IPS-20b (cell line): ENCODE results near the gene PLXNA4.

ENCODE experiments used
- H3K27ac ChIP-seq: one replicate; pipeline ENCODE4 v1.5.1; 2013; ENCODE audit warnings: low read length
- H3K27me3 ChIP-seq: 2 replicates; pipeline ENCODE4 v1.6.1; 2013; ENCODE audit warnings: mild to moderate bottlenecking, low read length, inconsistent platforms; ENCODE audit not compliant: insufficient read depth
- H3K36me3 ChIP-seq: 2 replicates; pipeline ENCODE4 v1.6.1; 2013; ENCODE audit warnings: low read depth, mild to moderate bottlenecking, inconsistent platforms, low read length, moderate library complexity; ENCODE audit not compliant: insufficient read depth
- H3K4me1 ChIP-seq: 2 replicates; pipeline ENCODE4 v1.6.1; 2013; ENCODE audit warnings: mild to moderate bottlenecking, control low read depth, inconsistent platforms, low read length, moderate library complexity; ENCODE audit not compliant: insufficient read depth
- H3K4me3 ChIP-seq: 2 replicates; pipeline ENCODE4 v1.5.1; 2013; ENCODE audit warnings: mild to moderate bottlenecking, low read length, inconsistent platforms
- H3K9ac ChIP-seq: 2 replicates; pipeline ENCODE4 v1.6.1; 2013; ENCODE audit warnings: low read depth, mild to moderate bottlenecking, inconsistent platforms, low read length, moderate library complexity
- H3K9me3 ChIP-seq: 2 replicates; pipeline ENCODE4 v1.6.1; 2013; ENCODE audit warnings: mild to moderate bottlenecking, low read depth, low read length, inconsistent platforms; ENCODE audit not compliant: insufficient read depth

The PLXNA4 gene

DNA sequence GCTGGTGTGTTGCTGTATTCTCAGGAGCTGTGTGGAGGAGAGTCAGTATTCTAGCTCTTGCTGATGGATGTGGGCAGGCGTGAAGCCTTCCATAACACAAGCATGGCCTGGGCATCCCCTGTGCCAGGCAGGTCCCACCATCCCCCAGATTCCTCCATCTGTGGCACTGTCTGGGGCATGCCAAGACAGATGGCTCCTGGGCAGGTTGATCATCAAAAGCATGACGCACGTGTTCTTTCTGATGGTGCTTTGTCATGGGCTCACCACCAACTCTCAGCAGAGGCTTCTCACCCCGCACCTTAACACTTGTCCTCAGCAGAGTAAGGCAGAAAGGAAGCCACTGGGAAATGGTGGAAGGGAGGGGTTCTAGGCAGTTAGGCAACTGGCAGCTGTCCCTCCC lies 364.3 kb downstream of the PLXNA4 start:
- H3K27ac ChIP-seq, result no peak overlapping the region
- H3K27me3 ChIP-seq, result no peaks in the 10 kb centered on the region
- H3K4me1 ChIP-seq, result peaks cover under 1% of the 10 kb centered on the region; the same call in 1 of the 2 replicates
- H3K4me3 ChIP-seq, result no peak overlapping the region
- no peak overlapping the region for H3K9ac ChIP-seq
- no peaks in the 10 kb centered on the region for H3K36me3 ChIP-seq
- H3K9me3 ChIP-seq, result no peaks in the 10 kb centered on the region

DNA sequence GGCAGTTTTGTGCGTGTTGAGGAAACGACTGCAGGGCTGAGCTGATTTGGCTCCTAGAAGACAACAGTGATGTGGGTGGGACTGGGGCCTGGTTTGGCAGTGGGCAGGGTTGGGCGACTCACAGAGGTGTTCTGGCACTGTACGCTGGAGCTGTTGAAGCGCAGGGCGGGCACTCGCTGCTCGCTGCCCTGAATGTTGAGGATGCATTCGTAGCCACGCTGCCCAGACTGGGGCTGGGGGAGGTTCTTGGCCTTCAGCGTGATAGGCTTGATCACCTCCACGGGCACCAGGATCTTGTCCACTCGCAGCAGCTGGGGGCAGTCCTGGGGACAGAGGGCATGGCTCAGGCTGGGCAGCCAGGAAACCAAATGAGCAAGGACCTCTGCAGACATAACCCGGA lies 365.4 kb downstream of the PLXNA4 start:
- no peaks in the 10 kb centered on the region; the same call in 1 of the 2 replicates for H3K4me1 ChIP-seq
- H3K27ac ChIP-seq, result no peak overlapping the region
- no peaks in the 10 kb centered on the region for H3K36me3 ChIP-seq
- no peaks in the 10 kb centered on the region for H3K9me3 ChIP-seq
- H3K27me3 ChIP-seq, result no peaks in the 10 kb centered on the region
- no peak overlapping the region for H3K9ac ChIP-seq
- no peak overlapping the region for H3K4me3 ChIP-seq

DNA sequence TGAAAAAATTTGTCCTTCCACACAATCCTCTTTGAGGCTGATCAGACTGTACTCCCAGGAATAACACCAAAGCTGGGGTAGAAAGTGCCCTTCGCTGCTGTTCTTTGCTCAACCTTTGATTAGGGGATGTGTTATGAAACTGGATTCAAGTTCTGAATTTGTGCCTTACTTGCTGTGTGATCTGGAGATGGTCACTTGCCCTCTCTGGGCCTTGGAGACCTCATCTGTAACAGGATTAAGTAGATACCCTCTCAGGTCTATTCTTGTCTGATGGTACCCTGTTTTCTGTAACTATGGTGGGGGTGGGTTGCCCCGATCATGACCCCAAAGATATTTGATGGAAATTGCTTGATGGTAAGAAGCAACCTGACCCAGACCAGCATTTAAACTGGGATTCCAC lies 368.5 kb downstream of the PLXNA4 start:
- Histone ChIP-seq H3K27me3 (no peaks in the 10 kb centered on the region), H3K36me3 (no peaks in the 10 kb centered on the region), H3K27ac (no peak overlapping the region), H3K9me3 (no peaks in the 10 kb centered on the region), H3K4me1 (no peaks in the 10 kb centered on the region; the same call in 1 of the 2 replicates), H3K4me3 (no peak overlapping the region), H3K9ac (no peak overlapping the region)

DNA sequence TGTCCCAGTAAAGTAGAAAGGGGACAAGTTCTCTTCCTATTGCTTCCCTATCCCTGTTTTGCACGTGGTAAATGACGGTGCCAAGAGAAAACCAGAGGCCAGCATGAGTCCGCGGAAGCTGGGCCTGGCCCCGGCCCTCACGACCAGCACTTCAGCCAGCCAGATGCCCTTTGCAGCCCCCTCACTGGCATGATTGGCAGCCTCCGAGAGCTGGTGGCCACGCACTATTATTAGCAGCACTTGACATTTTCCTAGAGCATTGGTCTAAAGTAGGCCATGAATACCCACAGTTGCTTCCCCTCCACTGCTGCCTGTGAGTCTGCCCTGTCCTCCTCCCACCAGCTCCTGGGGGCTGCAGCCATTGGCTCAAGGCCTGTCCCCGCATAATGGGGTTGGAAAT lies 369.1 kb downstream of the PLXNA4 start:
- H3K27ac ChIP-seq, result no peak overlapping the region
- H3K9ac ChIP-seq, result no peak overlapping the region
- no peaks in the 10 kb centered on the region for H3K9me3 ChIP-seq
- no peaks in the 10 kb centered on the region for H3K36me3 ChIP-seq
- H3K27me3 ChIP-seq, result no peaks in the 10 kb centered on the region
- no peaks in the 10 kb centered on the region; the same call in 1 of the 2 replicates for H3K4me1 ChIP-seq
- H3K4me3 ChIP-seq, result no peak overlapping the region

DNA sequence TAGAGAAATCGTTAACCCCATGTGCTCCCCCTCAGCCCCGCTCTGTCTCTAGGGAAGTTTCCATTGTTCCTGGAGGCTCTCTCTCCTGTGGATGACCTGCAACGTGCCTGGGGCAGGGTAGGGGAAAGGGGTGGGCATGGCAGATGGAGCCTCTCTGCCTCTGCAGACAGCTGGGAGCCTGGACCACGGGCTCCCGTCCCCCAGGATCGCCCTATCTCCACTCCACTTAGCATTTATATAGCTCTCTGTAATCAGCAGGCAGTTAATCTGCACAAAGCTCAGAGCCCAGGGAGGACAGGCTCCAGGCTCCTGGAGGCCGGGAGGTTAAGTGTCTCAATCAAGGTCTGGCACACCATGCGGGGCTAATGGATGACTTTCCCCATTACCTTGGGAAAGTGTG lies 369.7 kb downstream of the PLXNA4 start:
- no peak overlapping the region for H3K9ac ChIP-seq
- no peaks in the 10 kb centered on the region for H3K9me3 ChIP-seq
- no peaks in the 10 kb centered on the region; the same call in 1 of the 2 replicates for H3K4me1 ChIP-seq
- no peak overlapping the region for H3K4me3 ChIP-seq
- H3K27me3 ChIP-seq, result no peaks in the 10 kb centered on the region
- H3K27ac ChIP-seq, result no peak overlapping the region
- no peaks in the 10 kb centered on the region for H3K36me3 ChIP-seq

DNA sequence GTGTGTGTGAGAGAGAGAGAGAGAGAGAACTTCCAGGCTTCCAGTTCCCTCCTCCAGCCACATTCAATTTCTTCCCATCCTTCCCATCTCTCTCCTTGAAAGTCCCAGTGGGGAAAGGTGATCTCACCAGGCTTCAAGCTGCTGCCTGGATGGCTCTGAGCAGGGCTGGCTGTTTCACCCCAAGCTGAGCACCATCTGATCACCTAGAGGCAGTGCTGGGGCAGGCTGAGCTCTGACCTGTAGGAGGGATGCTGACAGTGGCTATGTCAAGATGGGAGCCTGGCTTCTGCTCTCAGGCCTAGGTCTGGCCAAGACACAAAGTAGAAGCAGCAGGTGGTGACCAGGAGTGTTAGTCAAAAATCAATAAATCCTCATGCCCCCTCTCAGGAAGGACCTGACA lies 370.8 kb downstream of the PLXNA4 start:
- Histone ChIP-seq H3K9ac (no peak overlapping the region), H3K27ac (no peak overlapping the region), H3K36me3 (no peaks in the 10 kb centered on the region), H3K9me3 (no peaks in the 10 kb centered on the region), H3K4me3 (no peak overlapping the region), H3K4me1 (no peaks in the 10 kb centered on the region; the same call in 1 of the 2 replicates), H3K27me3 (no peaks in the 10 kb centered on the region)

DNA sequence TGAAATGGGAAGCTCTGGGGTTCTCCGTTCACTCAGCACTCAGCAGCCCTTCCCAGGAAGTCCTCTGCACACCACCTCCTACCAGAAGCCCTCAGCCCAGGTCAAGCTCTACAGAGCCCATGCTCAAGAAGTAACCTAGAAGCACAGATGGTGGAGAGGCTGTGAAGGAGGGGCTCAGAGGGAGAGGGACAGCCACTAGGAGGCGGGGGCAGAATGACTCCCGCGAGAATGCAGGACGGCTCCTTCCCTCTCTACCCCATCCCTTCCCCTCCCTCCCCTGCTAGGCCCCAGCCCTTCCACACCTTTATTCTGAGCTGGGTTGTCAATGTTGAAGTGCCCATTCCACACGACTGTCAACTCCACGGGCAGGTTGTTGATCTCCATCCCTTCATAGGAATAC lies 373.2 kb downstream of the PLXNA4 start:
- H3K36me3 ChIP-seq, result no peaks in the 10 kb centered on the region
- H3K27me3 ChIP-seq, result no peaks in the 10 kb centered on the region
- no peaks in the 10 kb centered on the region for H3K9me3 ChIP-seq
- H3K4me3 ChIP-seq, result no peak overlapping the region
- H3K27ac ChIP-seq, result no peak overlapping the region
- no peaks in the 10 kb centered on the region; the same call in 1 of the 2 replicates for H3K4me1 ChIP-seq
- no peak overlapping the region for H3K9ac ChIP-seq

DNA sequence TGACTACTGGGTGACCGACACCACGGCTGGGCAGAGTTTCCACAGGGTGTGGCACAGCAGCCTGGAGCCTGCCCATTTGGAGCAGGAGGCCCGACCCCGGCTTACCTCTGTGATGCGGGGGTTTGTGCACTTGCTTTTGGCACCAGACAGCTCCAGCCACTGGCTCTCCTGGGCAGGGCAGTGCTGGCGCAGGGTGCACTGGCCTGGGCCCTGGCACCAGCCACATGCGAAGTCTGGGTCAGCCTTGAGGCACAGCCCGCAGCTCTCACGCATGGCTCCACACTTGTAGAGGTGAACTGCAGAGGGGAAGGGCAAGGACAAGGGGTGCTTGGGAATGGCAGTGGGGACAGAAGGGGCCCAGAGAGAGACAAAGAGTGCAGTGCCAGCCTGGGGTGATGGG lies 373.7 kb downstream of the PLXNA4 start:
- Histone ChIP-seq H3K9me3 (no peaks in the 10 kb centered on the region), H3K27ac (no peak overlapping the region), H3K27me3 (no peaks in the 10 kb centered on the region), H3K4me3 (no peak overlapping the region), H3K4me1 (no peaks in the 10 kb centered on the region; the same call in 1 of the 2 replicates), H3K9ac (no peak overlapping the region), H3K36me3 (no peaks in the 10 kb centered on the region)

DNA sequence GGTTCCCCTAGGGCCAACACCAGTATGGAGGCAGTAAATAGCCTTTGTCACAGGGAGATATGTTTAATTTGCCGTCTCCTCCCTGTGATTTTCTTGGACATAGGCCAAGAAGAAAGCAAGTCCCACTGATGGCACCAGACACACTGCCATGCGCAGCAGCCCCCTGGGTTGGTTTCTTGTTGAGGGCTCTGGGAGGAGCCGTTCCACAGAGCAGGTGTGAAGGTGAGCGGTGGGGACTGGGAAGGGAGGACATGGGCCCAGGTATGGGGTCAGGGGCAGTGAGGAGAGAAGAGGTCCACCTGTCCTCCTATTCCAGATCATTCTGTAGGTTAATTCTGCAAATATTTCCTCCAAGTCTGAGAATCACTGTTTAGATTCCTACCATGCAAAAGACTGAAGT lies 376.1 kb downstream of the PLXNA4 start:
- H3K27me3 ChIP-seq, result no peaks in the 10 kb centered on the region
- H3K4me3 ChIP-seq, result no peak overlapping the region
- H3K9ac ChIP-seq, result no peak overlapping the region
- no peaks in the 10 kb centered on the region for H3K4me1 ChIP-seq
- H3K9me3 ChIP-seq, result no peaks in the 10 kb centered on the region
- H3K36me3 ChIP-seq, result no peaks in the 10 kb centered on the region
- H3K27ac ChIP-seq, result no peak overlapping the region

DNA sequence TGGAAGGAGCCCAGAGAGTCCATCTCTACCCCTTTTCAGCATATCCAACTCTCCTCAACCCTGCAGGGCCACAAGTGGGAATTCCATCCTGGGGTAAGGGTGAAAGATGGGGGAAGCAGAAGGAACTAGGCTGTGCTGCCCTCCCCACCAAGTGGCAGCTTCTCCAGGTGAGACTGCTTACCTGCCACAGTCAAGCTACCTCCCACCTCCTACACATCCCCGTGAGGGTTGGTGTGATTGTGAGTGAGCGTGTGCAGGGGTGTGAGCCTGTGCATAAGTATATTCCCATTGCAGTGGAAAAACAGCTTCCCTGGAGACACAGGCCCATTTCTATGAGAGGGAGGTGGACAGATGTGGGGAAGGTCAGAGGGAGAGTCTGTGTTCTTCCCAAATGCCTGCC lies 376.6 kb downstream of the PLXNA4 start:
- Histone ChIP-seq H3K4me3 (no peak overlapping the region), H3K27me3 (no peaks in the 10 kb centered on the region), H3K4me1 (no peaks in the 10 kb centered on the region), H3K9ac (no peak overlapping the region), H3K9me3 (no peaks in the 10 kb centered on the region), H3K36me3 (no peaks in the 10 kb centered on the region), H3K27ac (no peak overlapping the region)

DNA sequence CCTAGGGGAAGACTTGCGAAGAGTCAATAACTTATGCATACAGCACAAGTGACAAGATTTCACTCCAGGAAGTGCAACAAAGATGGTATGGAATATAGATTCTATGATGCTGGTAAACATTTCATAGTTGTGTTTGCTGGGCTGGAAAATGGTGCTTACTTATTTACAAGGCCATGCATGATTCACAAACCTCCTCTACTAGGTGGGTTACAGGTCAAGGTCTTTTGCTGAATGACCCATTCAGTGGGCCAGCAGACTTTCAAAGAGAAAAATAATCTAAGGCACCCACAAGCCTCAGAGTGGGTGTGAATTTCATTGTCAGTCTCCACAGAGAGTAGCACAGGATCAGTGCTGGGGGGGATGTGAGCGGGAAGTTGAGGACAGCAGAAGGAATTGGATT lies 378.5 kb downstream of the PLXNA4 start:
- Histone ChIP-seq H3K9me3 (no peaks in the 10 kb centered on the region), H3K9ac (no peak overlapping the region), H3K4me3 (no peak overlapping the region), H3K4me1 (no peaks in the 10 kb centered on the region), H3K27ac (no peak overlapping the region), H3K36me3 (no peaks in the 10 kb centered on the region), H3K27me3 (no peaks in the 10 kb centered on the region)

DNA sequence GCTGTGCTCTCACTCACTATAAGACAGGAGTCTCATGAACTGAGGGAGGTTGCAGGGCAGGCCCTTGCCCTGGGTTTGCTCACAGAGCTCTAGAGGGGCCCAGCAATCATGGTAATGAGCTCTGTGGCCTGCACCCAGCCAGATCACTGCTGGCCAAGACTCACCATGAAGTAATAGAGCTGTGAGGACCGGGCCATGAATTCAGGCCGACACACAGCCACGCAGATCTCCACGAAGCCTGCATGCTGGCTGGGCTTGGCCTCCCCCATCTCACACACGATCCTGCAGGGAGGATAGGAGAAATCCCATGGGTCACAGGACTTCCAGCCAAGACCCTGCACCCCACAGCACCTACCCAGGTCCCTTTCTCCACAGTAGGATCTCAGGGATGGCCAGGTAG lies 382.4 kb downstream of the PLXNA4 start:
- H3K9me3 ChIP-seq, result no peaks in the 10 kb centered on the region
- no peak overlapping the region for H3K27ac ChIP-seq
- H3K27me3 ChIP-seq, result peaks cover 12% of the 10 kb centered on the region; the same call in 1 of the 2 replicates
- H3K9ac ChIP-seq, result no peak overlapping the region
- H3K4me3 ChIP-seq, result no peak overlapping the region
- peaks cover 17% of the 10 kb centered on the region; the same call in 1 of the 2 replicates for H3K4me1 ChIP-seq
- no peaks in the 10 kb centered on the region for H3K36me3 ChIP-seq

DNA sequence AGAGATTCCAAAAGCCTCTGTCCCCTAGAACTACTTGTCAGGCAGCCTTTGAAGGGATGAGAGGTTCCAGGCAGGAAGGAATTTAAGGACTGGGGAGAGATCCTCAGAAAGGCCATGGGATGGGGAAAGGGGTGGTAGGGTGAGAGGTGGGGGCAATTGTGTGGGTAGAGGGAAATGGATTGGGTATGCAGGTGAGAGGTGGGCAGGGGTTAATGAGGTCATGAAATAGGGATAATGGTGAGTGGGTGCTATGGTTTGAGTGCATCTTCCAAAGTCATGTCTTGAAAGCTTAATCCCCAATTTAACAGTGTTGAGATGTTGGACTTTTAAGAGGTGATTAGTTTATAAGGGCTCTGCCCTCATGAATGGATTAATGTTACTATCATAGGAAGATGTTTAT lies 383.5 kb downstream of the PLXNA4 start:
- peaks cover 25% of the 10 kb centered on the region for H3K4me1 ChIP-seq
- H3K36me3 ChIP-seq, result no peaks in the 10 kb centered on the region
- no peak overlapping the region for H3K4me3 ChIP-seq
- H3K9me3 ChIP-seq, result no peaks in the 10 kb centered on the region
- H3K27me3 ChIP-seq, result peaks cover 12% of the 10 kb centered on the region; the same call in 1 of the 2 replicates
- no peak overlapping the region for H3K9ac ChIP-seq
- H3K27ac ChIP-seq, result no peak overlapping the region
